Tibial nerve (tissue), 4 donors: ENCODE data around the gene SLC35A4.

Source experiments
- EP300 ChIP-seq, 2 donors: sonication (generic); formaldehyde crosslinking; IDR thresholded peaks; one replicate each; pipeline ENCODE4 v1.6.1; 2017; ENCODE audit warnings: antibody characterized with exemption in 2 of 2, mild to moderate bottlenecking in 1 of 2
- POLR2A ChIP-seq, 2 donors: fragments of 450-650 bp; IDR thresholded peaks; one replicate each; pipeline ENCODE4 v1.6.1; 2017; ENCODE audit warnings: antibody characterized with exemption in 2 of 2, mild to moderate bottlenecking in 2 of 2, moderate library complexity in 2 of 2
- TF ChIP-seq, protein P1 (sequence below), 5 experiments: fragments of 200-600 bp in 3 of 5; fragments of 450-650 bp in 2 of 5; sonication (generic) in 3 of 5; IDR thresholded peaks; one replicate each; pipeline ENCODE4 v1.5.1; 2016 to 2019; ENCODE audit warnings: antibody characterized with exemption in 5 of 5, mild to moderate bottlenecking in 3 of 5, moderate library complexity in 2 of 5

GRCh38 chr5:140564196-140565023 is at the start of gene SLC35A4, which contains the start of gene APBB3:
- peak in 1 of 2 donors; percentile 91 for TF ChIP-seq POLR2A (IDR thresholded peaks at IDR 0.05)
- TF ChIP-seq, protein P1, sequence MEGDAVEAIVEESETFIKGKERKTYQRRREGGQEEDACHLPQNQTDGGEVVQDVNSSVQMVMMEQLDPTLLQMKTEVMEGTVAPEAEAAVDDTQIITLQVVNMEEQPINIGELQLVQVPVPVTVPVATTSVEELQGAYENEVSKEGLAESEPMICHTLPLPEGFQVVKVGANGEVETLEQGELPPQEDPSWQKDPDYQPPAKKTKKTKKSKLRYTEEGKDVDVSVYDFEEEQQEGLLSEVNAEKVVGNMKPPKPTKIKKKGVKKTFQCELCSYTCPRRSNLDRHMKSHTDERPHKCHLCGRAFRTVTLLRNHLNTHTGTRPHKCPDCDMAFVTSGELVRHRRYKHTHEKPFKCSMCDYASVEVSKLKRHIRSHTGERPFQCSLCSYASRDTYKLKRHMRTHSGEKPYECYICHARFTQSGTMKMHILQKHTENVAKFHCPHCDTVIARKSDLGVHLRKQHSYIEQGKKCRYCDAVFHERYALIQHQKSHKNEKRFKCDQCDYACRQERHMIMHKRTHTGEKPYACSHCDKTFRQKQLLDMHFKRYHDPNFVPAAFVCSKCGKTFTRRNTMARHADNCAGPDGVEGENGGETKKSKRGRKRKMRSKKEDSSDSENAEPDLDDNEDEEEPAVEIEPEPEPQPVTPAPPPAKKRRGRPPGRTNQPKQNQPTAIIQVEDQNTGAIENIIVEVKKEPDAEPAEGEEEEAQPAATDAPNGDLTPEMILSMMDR (IDR thresholded peaks at IDR 0.05): peak in 2 of 5 experiments; percentile 15 to 57
- TF ChIP-seq EP300 (IDR thresholded peaks at IDR 0.05): peak; percentile 97 to 99
